ENCODE data around the gene CACNA1H. TPM values are rescaled to one million over a fixed set of nuclear protein-coding genes. Genes with fewer than 3 reads are reported as not detected.
"Not testable (repeated sequence)": the region's sequence is repeated elsewhere in the genome, so short reads cannot be mapped to it uniquely, and the experiment has no call there.

Gene CACNA1H
- total and polyA plus RNA-seq, 2 of the 4 experiments (the other 2 are of a cell fraction), result 1.6 to 5.8 TPM

DNA sequence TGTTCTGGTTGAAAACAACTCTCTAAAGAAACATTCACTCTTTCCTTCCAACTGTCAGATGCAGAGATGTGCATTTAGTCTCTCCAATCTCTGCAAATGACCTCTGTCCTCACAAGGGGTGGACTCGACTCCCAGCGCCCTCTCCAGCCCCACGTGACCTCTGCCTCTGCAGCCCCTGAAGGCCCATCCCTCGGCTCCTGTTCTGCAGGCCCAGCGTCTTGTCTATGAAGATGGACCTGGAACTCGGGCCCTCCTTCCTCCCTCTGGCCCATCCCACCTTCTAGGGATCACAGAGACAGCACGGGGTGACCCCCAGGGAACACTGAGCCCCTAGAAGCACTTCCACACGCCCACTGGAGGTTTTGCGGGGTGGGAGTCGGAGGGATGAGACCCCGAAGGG, 90.5 kb downstream of the CACNA1H start:
- dilution Hi-C loops (cut with HindIII; ENCODE audit: low sequenced_read_pairs, unreplicated experiment); H3K36me3 ChIP-seq (ENCODE audit: control insufficient read depth, insufficient read depth, low read length); H2AFZ ChIP-seq (replicated peaks; ENCODE audit: low read length, poor library complexity): not testable (repeated sequence)

DNA sequence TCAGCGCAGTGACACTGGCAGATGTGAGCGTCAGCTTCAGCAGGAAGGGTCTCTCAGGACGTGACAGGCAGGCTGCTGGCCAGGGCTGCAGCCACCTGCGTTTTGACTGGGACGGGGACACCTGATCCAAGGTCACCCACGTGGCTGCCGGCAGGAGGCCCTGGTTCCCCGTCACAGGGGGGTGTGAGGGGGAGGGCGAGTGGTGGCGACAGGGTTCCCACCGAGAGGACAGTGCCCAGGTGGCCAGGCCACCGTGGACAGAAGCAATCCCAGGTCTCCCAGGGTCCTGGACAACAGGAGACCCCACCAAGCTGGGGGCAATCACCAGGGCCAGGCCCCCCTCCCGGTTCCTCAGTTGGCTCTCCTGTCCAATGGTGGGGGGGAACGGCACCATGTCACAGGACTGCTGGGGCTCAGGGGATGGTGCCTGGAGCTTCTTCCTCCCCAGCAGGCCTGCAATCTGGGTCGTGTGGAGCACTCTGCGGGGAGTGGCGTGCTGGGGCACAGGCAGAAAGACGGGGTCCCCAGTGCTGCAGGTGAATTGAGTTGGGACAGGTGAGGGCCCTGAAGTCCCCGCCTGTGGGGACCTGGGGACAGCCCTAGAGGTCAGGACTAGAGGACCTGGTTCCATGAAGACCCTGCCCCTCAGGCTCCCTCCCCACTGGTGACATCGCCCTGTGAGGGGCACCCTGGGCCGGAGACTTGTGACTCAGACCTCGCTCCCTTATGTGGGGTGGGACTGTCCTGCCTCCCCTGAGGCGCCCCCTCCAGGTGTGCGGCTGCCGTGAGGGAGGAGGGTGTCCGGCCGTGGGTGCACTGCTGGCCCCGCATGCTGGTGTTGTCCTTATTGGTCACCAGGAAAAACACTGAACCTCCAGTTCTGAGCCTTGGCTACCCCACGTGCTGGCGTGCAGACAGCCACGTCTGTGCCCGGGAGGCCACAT, 91.3 kb downstream of the CACNA1H start:
- intact Hi-C loops (cut with micrococcal nuclease); POLR2A ChIA-PET (ENCODE audit: unreplicated experiment); H3K56ac ChIP-seq (ENCODE audit: extremely low read depth, insufficient read depth, low read length); H2BK120ac ChIP-seq (ENCODE audit: low read depth, low read length); H4K91ac ChIP-seq (ENCODE audit: insufficient read depth, low read depth, low read length); ATAC-seq (ENCODE audit: low read depth); H3K4me2 ChIP-seq (ENCODE audit: low read depth, low read length); H3K4me3 ChIP-seq (ENCODE audit: insufficient read depth, low read depth, low read length); H2AFZ ChIP-seq (replicated peaks; ENCODE audit: low read length, poor library complexity); H2AK9ac ChIP-seq (replicated peaks; ENCODE audit: low read depth, low read length, poor library complexity); H4K8ac ChIP-seq (ENCODE audit: low read depth in 2 of 2, low read length in 2 of 2); H3K23ac ChIP-seq (ENCODE audit: low read depth, low read length); DNase-seq; CTCF ChIA-PET; H3K18ac ChIP-seq (ENCODE audit: low read depth, low read length); H2BK15ac ChIP-seq (ENCODE audit: low read depth, low read length); H3K27ac ChIP-seq (ENCODE audit: insufficient read depth, low read length); H2AK5ac ChIP-seq (ENCODE audit: low read depth, low read length); H3K9me3 ChIP-seq (ENCODE audit: control insufficient read depth, insufficient read depth, low read length); BruUV-seq (replicated peaks); H3K36me3 ChIP-seq (ENCODE audit: control insufficient read depth, insufficient read depth, low read length); H4K20me1 ChIP-seq (ENCODE audit: insufficient read depth, low read length); H4K5ac ChIP-seq (ENCODE audit: low read depth, low read length); H2BK20ac ChIP-seq (ENCODE audit: low read depth, low read length); H2BK5ac ChIP-seq (ENCODE audit: low read depth, low read length, poor library complexity, severe bottlenecking); H3K14ac ChIP-seq (replicated peaks; ENCODE audit: low read depth, low read length); H3K4ac ChIP-seq (ENCODE audit: low read depth, low read length); dilution Hi-C loops (cut with HindIII; ENCODE audit: low sequenced_read_pairs, unreplicated experiment); in situ Hi-C loops (cut with MboI; ENCODE audit: low sequenced_read_pairs); H3K4me1 ChIP-seq (ENCODE audit: control insufficient read depth, insufficient read depth, low read length); H3K9me1 ChIP-seq (ENCODE audit: insufficient read depth, low read length); H3K79me1 ChIP-seq (ENCODE audit: low read depth in 1 of 2, low read length in 2 of 2); H3K9ac ChIP-seq (ENCODE audit: low read depth, low read length): not testable (repeated sequence)
- H3K27me3 ChIP-seq (ENCODE audit: control insufficient read depth, insufficient read depth, low read length), result peaks cover 18% of the 10 kb centered on the region
- 29% methylated on average over 3 of the region's 32 CpGs; no CpG with 5 or more reads in 1 of the 2 experiments for WGBS, 2 experiments (ENCODE audit: extremely low coverage in 2 of 2, insufficient read length in 1 of 2)

More for the DNA sequence above, 90.5 kb downstream of the CACNA1H start:
- H3K4ac ChIP-seq (ENCODE audit: low read depth, low read length); H3K27ac ChIP-seq (ENCODE audit: insufficient read depth, low read length); POLR2A ChIA-PET (ENCODE audit: unreplicated experiment); H3K9me1 ChIP-seq (ENCODE audit: insufficient read depth, low read length); H3K56ac ChIP-seq (ENCODE audit: extremely low read depth, insufficient read depth, low read length); CTCF ChIA-PET; H2BK120ac ChIP-seq (ENCODE audit: low read depth, low read length); in situ Hi-C loops (cut with MboI; ENCODE audit: low sequenced_read_pairs); H3K23ac ChIP-seq (ENCODE audit: low read depth, low read length); intact Hi-C loops (cut with micrococcal nuclease); H2AK9ac ChIP-seq (replicated peaks; ENCODE audit: low read depth, low read length, poor library complexity); H2BK20ac ChIP-seq (ENCODE audit: low read depth, low read length); H3K79me1 ChIP-seq (ENCODE audit: low read depth in 1 of 2, low read length in 2 of 2); H2BK15ac ChIP-seq (ENCODE audit: low read depth, low read length); H4K20me1 ChIP-seq (ENCODE audit: insufficient read depth, low read length); H4K5ac ChIP-seq (ENCODE audit: low read depth, low read length); H4K91ac ChIP-seq (ENCODE audit: insufficient read depth, low read depth, low read length); DNase-seq; H3K9me3 ChIP-seq (ENCODE audit: control insufficient read depth, insufficient read depth, low read length); H3K4me3 ChIP-seq (ENCODE audit: insufficient read depth, low read depth, low read length); H4K8ac ChIP-seq (ENCODE audit: low read depth in 2 of 2, low read length in 2 of 2); H3K9ac ChIP-seq (ENCODE audit: low read depth, low read length); H2AK5ac ChIP-seq (ENCODE audit: low read depth, low read length); H3K4me1 ChIP-seq (ENCODE audit: control insufficient read depth, insufficient read depth, low read length); ATAC-seq (ENCODE audit: low read depth); H3K18ac ChIP-seq (ENCODE audit: low read depth, low read length); H2BK5ac ChIP-seq (ENCODE audit: low read depth, low read length, poor library complexity, severe bottlenecking); BruUV-seq (replicated peaks); H3K14ac ChIP-seq (replicated peaks; ENCODE audit: low read depth, low read length); H3K4me2 ChIP-seq (ENCODE audit: low read depth, low read length): not testable (repeated sequence)
- WGBS, 2 experiments (ENCODE audit: extremely low coverage in 2 of 2, insufficient read length in 1 of 2), result 42% methylated on average over 3 of the region's 11 CpGs; no CpG with 5 or more reads in 1 of the 2 experiments
- H3K27me3 ChIP-seq (ENCODE audit: control insufficient read depth, insufficient read depth, low read length), result peaks cover 18% of the 10 kb centered on the region
